NCI-H146 treated with DMSO at 0.1 percent for 48 hours (cell line): ENCODE measurements around the gene ZDHHC8.

Experiments used
- DNase-seq: peaks from one replicate; lab custom pipeline; 2025; ENCODE audit not compliant: unreplicated experiment; lab: John Stamatoyannopoulos, UW

ZDHHC8 gene

GRCh38 chr22:20128902-20129746 lies 2.5 kb upstream of the ZDHHC8 start:
- DNase-seq = no peak

GRCh38 chr22:20129747-20130014 lies 1.9 kb upstream of the ZDHHC8 start:
- DNase-seq = no peak

GRCh38 chr22:20130319-20130718 lies 1.3 kb upstream of the ZDHHC8 start:
- no peak for DNase-seq

- no peak for DNase-seq
Observed at GRCh38 chr22:20130731-20131596, 640 bp upstream of the ZDHHC8 start.

GRCh38 chr22:20131859-20132685 lies 468 bp downstream of the ZDHHC8 start:
- DNase-seq = no peak

GRCh38 chr22:20132686-20133246 lies 1.2 kb downstream of the ZDHHC8 start:
- no peak for DNase-seq

GRCh38 chr22:20133930-20134549 lies 2.4 kb downstream of the ZDHHC8 start:
- DNase-seq = no peak

- DNase-seq = no peak
Observed at GRCh38 chr22:20135265-20135664, 3.7 kb downstream of the ZDHHC8 start.

GRCh38 chr22:20135806-20136602 lies 4.4 kb downstream of the ZDHHC8 start:
- no peak for DNase-seq

GRCh38 chr22:20136603-20136873 lies 4.9 kb downstream of the ZDHHC8 start:
- DNase-seq = no peak

GRCh38 chr22:20137113-20137512 lies 5.5 kb downstream of the ZDHHC8 start:
- no peak for DNase-seq

GRCh38 chr22:20137671-20138416 lies 6.2 kb downstream of the ZDHHC8 start:
- no peak for DNase-seq

GRCh38 chr22:20138417-20138738 lies 6.8 kb downstream of the ZDHHC8 start:
- no peak for DNase-seq

GRCh38 chr22:20138868-20139267 lies 7.3 kb downstream of the ZDHHC8 start:
- DNase-seq = no peak

- no peak for DNase-seq
Observed at GRCh38 chr22:20139391-20140106, 7.9 kb downstream of the ZDHHC8 start.

- no peak for DNase-seq
Observed at GRCh38 chr22:20140107-20140445, 8.5 kb downstream of the ZDHHC8 start.

- no peak for DNase-seq
Observed at GRCh38 chr22:20140521-20140964, 8.9 kb downstream of the ZDHHC8 start.

GRCh38 chr22:20141186-20142077 lies 9.8 kb downstream of the ZDHHC8 start:
- no peak for DNase-seq
